HCT116 (cell line): ENCODE measurements around the gene SUPT3H.

Source experiments
- CEBPB ChIP-seq: IDR thresholded peaks from 2 replicates; pipeline ENCODE4 v1.6.1; 2012; ENCODE audit warnings: low read depth
- ELF1 ChIP-seq: IDR thresholded peaks from 2 replicates; pipeline ENCODE4 v1.6.1; 2012; ENCODE audit warnings: low read depth, borderline replicate concordance
- EZH2 ChIP-seq: fragments of 200-600 bp; sonication (generic); IDR thresholded peaks from 2 replicates; pipeline ENCODE4 v1.6.1; 2017; ENCODE audit warnings: antibody characterized with exemption, mixed run types
- JUND ChIP-seq: IDR thresholded peaks from 2 replicates; pipeline ENCODE4 v1.6.1; 2012
- POLR2A ChIP-seq: IDR thresholded peaks from 2 replicates; pipeline ENCODE4 v1.7.0; 2011; ENCODE audit warnings: borderline replicate concordance; ENCODE audit not compliant: insufficient read depth, insufficient read length; ENCODE audit errors: extremely low read depth
- POLR2AphosphoS5 ChIP-seq: IDR thresholded peaks from 2 replicates; pipeline ENCODE4 v1.6.1; 2011; ENCODE audit warnings: mild to moderate bottlenecking, low read depth, low read length, moderate library complexity
- YY1 ChIP-seq: IDR thresholded peaks from 2 replicates; pipeline ENCODE4 v1.6.1; 2011; ENCODE audit warnings: low read length, low read depth, moderate library complexity, mild to moderate bottlenecking; ENCODE audit not compliant: insufficient replicate concordance; ENCODE audit errors: extremely low read depth
- ZNF274 ChIP-seq: fragments of 200-500 bp; sonication (Bioruptor generic); IDR thresholded peaks from 2 replicates; pipeline ENCODE4 v1.6.1; 2014; ENCODE audit warnings: mild to moderate bottlenecking, low read depth, low read length, inconsistent platforms
- TF ChIP-seq, protein P1 (sequence below), 3 experiments: fragments of 200-600 bp in 1 of 3; sonication (generic) in 1 of 3; IDR thresholded peaks in 2 of 3; conservative IDR thresholded peaks in 1 of 3; 2 replicates each; pipeline ENCODE4 v1.5.1; 2012 to 2017; ENCODE audit warnings: low read depth in 2 of 3, low read length in 2 of 3, antibody characterized with exemption in 1 of 3, borderline replicate concordance in 1 of 3, control low read depth in 1 of 3, mild to moderate bottlenecking in 1 of 3, mixed read lengths in 1 of 3, mixed run types in 1 of 3, moderate library complexity in 1 of 3; ENCODE audit not compliant: insufficient read depth in 1 of 3
- TF ChIP-seq, protein P2 (sequence below): IDR thresholded peaks from 2 replicates; pipeline ENCODE4 v1.6.1; 2011; ENCODE audit warnings: mild to moderate bottlenecking, low read length, moderate library complexity; ENCODE audit not compliant: insufficient replicate concordance; ENCODE audit errors: extremely low read depth
- TF ChIP-seq, protein P3 (sequence below): IDR thresholded peaks from 2 replicates; pipeline ENCODE4 v1.6.1; 2012; ENCODE audit warnings: low read depth

DNA sequence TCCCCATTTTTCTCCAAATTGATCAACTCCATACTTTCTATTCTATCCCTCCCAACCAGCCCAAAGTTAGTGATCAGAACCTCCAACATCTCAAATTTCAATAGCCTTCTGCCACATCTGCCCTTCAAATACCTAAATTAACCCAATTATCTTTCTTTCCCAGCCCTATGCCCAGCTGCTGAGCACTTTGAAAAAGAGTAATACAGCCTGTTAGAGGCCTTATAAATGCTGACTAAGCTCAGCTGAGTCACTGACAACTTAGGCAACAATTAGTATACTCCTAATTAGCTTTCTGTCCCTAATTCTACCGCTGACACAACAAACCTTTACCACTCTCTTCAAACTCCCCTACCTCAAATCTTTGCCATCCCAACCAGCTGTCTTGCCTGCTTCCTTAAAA lies 26.1 kb downstream of the SUPT3H start:
- TF ChIP-seq, protein P1, sequence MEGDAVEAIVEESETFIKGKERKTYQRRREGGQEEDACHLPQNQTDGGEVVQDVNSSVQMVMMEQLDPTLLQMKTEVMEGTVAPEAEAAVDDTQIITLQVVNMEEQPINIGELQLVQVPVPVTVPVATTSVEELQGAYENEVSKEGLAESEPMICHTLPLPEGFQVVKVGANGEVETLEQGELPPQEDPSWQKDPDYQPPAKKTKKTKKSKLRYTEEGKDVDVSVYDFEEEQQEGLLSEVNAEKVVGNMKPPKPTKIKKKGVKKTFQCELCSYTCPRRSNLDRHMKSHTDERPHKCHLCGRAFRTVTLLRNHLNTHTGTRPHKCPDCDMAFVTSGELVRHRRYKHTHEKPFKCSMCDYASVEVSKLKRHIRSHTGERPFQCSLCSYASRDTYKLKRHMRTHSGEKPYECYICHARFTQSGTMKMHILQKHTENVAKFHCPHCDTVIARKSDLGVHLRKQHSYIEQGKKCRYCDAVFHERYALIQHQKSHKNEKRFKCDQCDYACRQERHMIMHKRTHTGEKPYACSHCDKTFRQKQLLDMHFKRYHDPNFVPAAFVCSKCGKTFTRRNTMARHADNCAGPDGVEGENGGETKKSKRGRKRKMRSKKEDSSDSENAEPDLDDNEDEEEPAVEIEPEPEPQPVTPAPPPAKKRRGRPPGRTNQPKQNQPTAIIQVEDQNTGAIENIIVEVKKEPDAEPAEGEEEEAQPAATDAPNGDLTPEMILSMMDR (IDR thresholded peaks at IDR 0.05 in 2 of 3, conservative IDR thresholded peaks at IDR 0.05 in 1 of 3; ENCODE audit: borderline replicate concordance in 1 of 3, insufficient read depth in 1 of 3, low read depth in 2 of 3, low read length in 2 of 3): no peak
- TF ChIP-seq ELF1 (no peak), CEBPB (no peak), JUND (no peak), EZH2 (no peak), POLR2A (no peak), ZNF274 (no peak), POLR2AphosphoS5 (no peak), YY1 (no peak)
- TF ChIP-seq, protein P2, sequence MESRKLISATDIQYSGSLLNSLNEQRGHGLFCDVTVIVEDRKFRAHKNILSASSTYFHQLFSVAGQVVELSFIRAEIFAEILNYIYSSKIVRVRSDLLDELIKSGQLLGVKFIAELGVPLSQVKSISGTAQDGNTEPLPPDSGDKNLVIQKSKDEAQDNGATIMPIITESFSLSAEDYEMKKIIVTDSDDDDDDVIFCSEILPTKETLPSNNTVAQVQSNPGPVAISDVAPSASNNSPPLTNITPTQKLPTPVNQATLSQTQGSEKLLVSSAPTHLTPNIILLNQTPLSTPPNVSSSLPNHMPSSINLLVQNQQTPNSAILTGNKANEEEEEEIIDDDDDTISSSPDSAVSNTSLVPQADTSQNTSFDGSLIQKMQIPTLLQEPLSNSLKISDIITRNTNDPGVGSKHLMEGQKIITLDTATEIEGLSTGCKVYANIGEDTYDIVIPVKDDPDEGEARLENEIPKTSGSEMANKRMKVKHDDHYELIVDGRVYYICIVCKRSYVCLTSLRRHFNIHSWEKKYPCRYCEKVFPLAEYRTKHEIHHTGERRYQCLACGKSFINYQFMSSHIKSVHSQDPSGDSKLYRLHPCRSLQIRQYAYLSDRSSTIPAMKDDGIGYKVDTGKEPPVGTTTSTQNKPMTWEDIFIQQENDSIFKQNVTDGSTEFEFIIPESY: no peak
- TF ChIP-seq, protein P3, sequence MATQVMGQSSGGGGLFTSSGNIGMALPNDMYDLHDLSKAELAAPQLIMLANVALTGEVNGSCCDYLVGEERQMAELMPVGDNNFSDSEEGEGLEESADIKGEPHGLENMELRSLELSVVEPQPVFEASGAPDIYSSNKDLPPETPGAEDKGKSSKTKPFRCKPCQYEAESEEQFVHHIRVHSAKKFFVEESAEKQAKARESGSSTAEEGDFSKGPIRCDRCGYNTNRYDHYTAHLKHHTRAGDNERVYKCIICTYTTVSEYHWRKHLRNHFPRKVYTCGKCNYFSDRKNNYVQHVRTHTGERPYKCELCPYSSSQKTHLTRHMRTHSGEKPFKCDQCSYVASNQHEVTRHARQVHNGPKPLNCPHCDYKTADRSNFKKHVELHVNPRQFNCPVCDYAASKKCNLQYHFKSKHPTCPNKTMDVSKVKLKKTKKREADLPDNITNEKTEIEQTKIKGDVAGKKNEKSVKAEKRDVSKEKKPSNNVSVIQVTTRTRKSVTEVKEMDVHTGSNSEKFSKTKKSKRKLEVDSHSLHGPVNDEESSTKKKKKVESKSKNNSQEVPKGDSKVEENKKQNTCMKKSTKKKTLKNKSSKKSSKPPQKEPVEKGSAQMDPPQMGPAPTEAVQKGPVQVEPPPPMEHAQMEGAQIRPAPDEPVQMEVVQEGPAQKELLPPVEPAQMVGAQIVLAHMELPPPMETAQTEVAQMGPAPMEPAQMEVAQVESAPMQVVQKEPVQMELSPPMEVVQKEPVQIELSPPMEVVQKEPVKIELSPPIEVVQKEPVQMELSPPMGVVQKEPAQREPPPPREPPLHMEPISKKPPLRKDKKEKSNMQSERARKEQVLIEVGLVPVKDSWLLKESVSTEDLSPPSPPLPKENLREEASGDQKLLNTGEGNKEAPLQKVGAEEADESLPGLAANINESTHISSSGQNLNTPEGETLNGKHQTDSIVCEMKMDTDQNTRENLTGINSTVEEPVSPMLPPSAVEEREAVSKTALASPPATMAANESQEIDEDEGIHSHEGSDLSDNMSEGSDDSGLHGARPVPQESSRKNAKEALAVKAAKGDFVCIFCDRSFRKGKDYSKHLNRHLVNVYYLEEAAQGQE: no peak
